ENCODE measurements around the gene CORO2A.

Gene CORO2A

GRCh38 chr9:98087420-98088354 lies 104.8 kb downstream of the CORO2A start:
- in situ Hi-C loops (cut with MboI; ENCODE audit: low sequenced_read_pairs): no loop called here

GRCh38 chr9:98086461-98086860 lies 106.0 kb downstream of the CORO2A start:
- in situ Hi-C loops (cut with MboI; ENCODE audit: low sequenced_read_pairs): no loop called here

- in situ Hi-C loops (cut with MboI; ENCODE audit: low sequenced_read_pairs): no loop called here
These were observed 106.5 kb downstream of the CORO2A start for GRCh38 chr9:98085944-98086343.

GRCh38 chr9:98085058-98085457 lies 107.4 kb downstream of the CORO2A start:
- in situ Hi-C loops (cut with MboI; ENCODE audit: low sequenced_read_pairs): no loop called here

GRCh38 chr9:98084396-98084795 lies 108.0 kb downstream of the CORO2A start:
- in situ Hi-C loops (cut with MboI; ENCODE audit: low sequenced_read_pairs): no loop called here

GRCh38 chr9:98083566-98084183 lies 108.8 kb downstream of the CORO2A start:
- in situ Hi-C loops (cut with MboI; ENCODE audit: low sequenced_read_pairs): no loop called here

- in situ Hi-C loops (cut with MboI; ENCODE audit: low sequenced_read_pairs): no loop called here
These were observed 109.4 kb downstream of the CORO2A start for GRCh38 chr9:98083061-98083501.

- in situ Hi-C loops (cut with MboI; ENCODE audit: low sequenced_read_pairs): no loop called here
These were observed 110.8 kb downstream of the CORO2A start for GRCh38 chr9:98081477-98082219.

GRCh38 chr9:98080780-98081179 lies 111.7 kb downstream of the CORO2A start:
- in situ Hi-C loops (cut with MboI; ENCODE audit: low sequenced_read_pairs): no loop called here

- in situ Hi-C loops (cut with MboI; ENCODE audit: low sequenced_read_pairs): no loop called here
These were observed 112.1 kb downstream of the CORO2A start for GRCh38 chr9:98080326-98080725.

- in situ Hi-C loops (cut with MboI; ENCODE audit: low sequenced_read_pairs): loop anchor here (10.0 kb wide), 1 partner anchor 176 kb away; the partner anchor contains the start of gene TBC1D2
These were observed 113.5 kb downstream of the CORO2A start for GRCh38 chr9:98078895-98079294.

GRCh38 chr9:98076514-98076890 lies 115.9 kb downstream of the CORO2A start:
- in situ Hi-C loops (cut with MboI; ENCODE audit: low sequenced_read_pairs): loop anchor here (10.0 kb wide), 1 partner anchor 178 kb away; the partner anchor contains the start of gene TBC1D2

GRCh38 chr9:98075332-98075805 lies 117.1 kb downstream of the CORO2A start:
- in situ Hi-C loops (cut with MboI; ENCODE audit: low sequenced_read_pairs): loop anchor here (10.0 kb wide), 1 partner anchor 179 kb away; the partner anchor contains the start of gene TBC1D2

GRCh38 chr9:98074115-98074990 lies 118.1 kb downstream of the CORO2A start:
- in situ Hi-C loops (cut with MboI; ENCODE audit: low sequenced_read_pairs): loop anchor here (10.0 kb wide), 1 partner anchor 180 kb away; the partner anchor contains the start of gene TBC1D2

GRCh38 chr9:98071737-98072136 lies 120.7 kb downstream of the CORO2A start:
- in situ Hi-C loops (cut with MboI; ENCODE audit: low sequenced_read_pairs): loop anchor here (10.0 kb wide), 1 partner anchor 183 kb away; the partner anchor contains the start of gene TBC1D2
